HTR-8/SVneo (cell line): ENCODE measurements around the gene SCAMP2.

Experiments
- DNase-seq: peaks from one replicate; pipeline ENCODE4 v3.0.0; 2011; ENCODE audit warnings: low spot score, mixed read lengths; ENCODE audit not compliant: insufficient read length
- FAIRE-seq: peaks from 2 replicates; lab custom pipeline; 2011; peaks lifted over from hg19 to GRCh38; lab: Jason Lieb, UNC

Gene SCAMP2

GRCh38 chr15:74801311-74801997 is 71.7 kb downstream of the SCAMP2 start:
- DNase-seq (no peak), FAIRE-seq (no peak)

GRCh38 chr15:74800559-74801094 is 72.5 kb downstream of the SCAMP2 start:
- DNase-seq (no peak), FAIRE-seq (no peak)

- peak; percentile 86 for DNase-seq
- FAIRE-seq: peak; percentile 84
These were observed 73.2 kb downstream of the SCAMP2 start for GRCh38 chr15:74799856-74800558.

- no peak for FAIRE-seq
- no peak for DNase-seq
These were observed 73.8 kb downstream of the SCAMP2 start for GRCh38 chr15:74799255-74799855.

GRCh38 chr15:74798388-74799254 is 74.5 kb downstream of the SCAMP2 start:
- FAIRE-seq: no peak
- no peak for DNase-seq

GRCh38 chr15:74795966-74796625 is 77.1 kb downstream of the SCAMP2 start:
- DNase-seq (no peak), FAIRE-seq (no peak)

GRCh38 chr15:74794970-74795349 is 78.2 kb downstream of the SCAMP2 start:
- no peak for FAIRE-seq
- DNase-seq: no peak

GRCh38 chr15:74794248-74794969 is 78.8 kb downstream of the SCAMP2 start:
- FAIRE-seq (no peak), DNase-seq (no peak)
